ENCODE results near the gene IGSF21.

DNA sequence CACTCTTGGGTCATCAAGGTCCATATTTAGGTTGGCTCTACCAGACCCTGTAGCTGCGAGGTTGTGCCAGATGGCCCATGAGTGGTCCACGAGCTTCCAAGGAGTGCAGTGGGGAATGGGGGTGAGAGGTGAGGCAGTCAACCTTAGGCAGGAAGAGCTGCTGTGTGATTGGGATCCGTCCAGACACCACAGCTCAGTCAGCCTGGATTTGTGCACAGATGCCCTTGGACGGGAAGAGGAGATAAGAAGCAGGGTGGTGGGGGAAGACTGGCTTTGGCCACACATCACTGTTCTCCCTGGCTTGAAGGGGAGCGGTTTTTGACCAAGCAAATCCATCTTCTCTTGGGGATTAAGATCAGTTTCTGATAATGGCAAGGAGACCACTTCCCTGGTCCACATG lies 130.6 kb downstream of the IGSF21 start:
- no peak for TF ChIP-seq POLR2A (IDR thresholded peaks at IDR 0.05)
- TF ChIP-seq CTCF (IDR thresholded peaks at IDR 0.05) = no peak
